Parathyroid adenoma (tissue), 2 donors: ENCODE measurements around the gene GLIS1.

Experiments
- H2AFZ ChIP-seq: fragments of 300-600 bp; sonication (generic); one replicate; pipeline ENCODE4 v1.7.0; 2017; ENCODE audit warnings: antibody characterized with exemption, mild to moderate bottlenecking
- H3K27ac ChIP-seq: fragments of 300-600 bp; sonication (generic); one replicate; pipeline ENCODE4 v1.7.0; 2017
- H3K27me3 ChIP-seq: fragments of 300-600 bp; sonication (generic); one replicate; pipeline ENCODE4 v1.7.0; 2017; ENCODE audit warnings: low read length; ENCODE audit not compliant: control insufficient read depth, insufficient read depth
- H3K36me3 ChIP-seq: fragments of 300-600 bp; sonication (generic); one replicate; pipeline ENCODE4 v1.7.0; 2017; ENCODE audit warnings: low read length; ENCODE audit not compliant: control insufficient read depth, insufficient read depth
- H3K4me1 ChIP-seq: fragments of 300-600 bp; sonication (generic); one replicate; pipeline ENCODE4 v1.7.0; 2017; ENCODE audit warnings: control low read depth
- H3K4me2 ChIP-seq: fragments of 300-600 bp; sonication (generic); one replicate; pipeline ENCODE4 v1.7.0; 2017; ENCODE audit warnings: low read length
- H3K4me3 ChIP-seq: fragments of 300-600 bp; sonication (generic); one replicate; pipeline ENCODE4 v1.7.0; 2017; ENCODE audit warnings: low read depth, low read length
- H3K79me2 ChIP-seq: fragments of 300-600 bp; sonication (generic); one replicate; pipeline ENCODE4 v1.7.0; 2017; ENCODE audit warnings: control low read depth
- H3K9ac ChIP-seq: fragments of 300-600 bp; sonication (generic); one replicate; pipeline ENCODE4 v1.7.0; 2017; ENCODE audit warnings: mild to moderate bottlenecking
- H3K9me3 ChIP-seq: fragments of 300-600 bp; sonication (generic); one replicate; pipeline ENCODE4 v1.7.0; 2017; ENCODE audit warnings: low read length; ENCODE audit not compliant: control insufficient read depth
- TF ChIP-seq, protein P1 (sequence below): fragments of 300-600 bp; sonication (generic); IDR thresholded peaks from one replicate; pipeline ENCODE4 v1.7.0; 2017; ENCODE audit warnings: antibody characterized with exemption, mild to moderate bottlenecking
- donor health status: primary hyperparathyroidism.

Gene GLIS1

DNA sequence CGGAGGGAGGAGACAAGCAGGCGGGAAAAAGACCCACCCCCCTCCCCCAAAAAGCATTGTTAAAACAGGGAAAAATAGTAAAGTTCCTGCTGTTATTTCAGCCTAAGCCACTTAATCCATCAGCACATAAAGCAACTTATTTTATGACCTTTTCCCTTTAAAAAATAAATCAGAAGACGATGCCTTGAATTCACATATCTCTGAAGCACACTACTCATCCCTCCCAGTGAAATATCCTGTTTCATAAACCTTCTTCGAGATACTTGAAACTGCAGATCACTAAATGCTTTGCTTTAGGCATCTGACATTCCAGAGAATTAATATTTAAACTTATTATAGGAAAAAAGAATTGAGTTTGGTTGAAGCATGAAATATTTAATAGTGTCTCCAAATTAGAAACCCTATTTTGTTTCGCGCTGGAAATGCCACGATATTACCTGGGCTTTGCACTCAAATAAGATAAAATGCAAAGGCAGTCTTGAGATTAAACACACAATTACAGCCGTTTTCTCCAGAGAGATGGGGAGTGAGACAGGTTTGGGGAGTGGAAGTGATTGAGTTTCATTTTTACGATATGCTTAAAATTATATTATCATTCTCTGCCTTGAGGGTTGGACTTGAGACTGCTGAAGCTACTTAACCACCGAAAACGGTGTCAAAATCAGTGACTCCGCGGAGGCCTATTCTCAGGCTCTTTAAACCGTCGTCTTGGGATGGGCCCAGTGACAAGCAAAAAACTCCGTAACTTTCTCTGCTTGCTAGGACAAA lies 9.3 kb downstream of the GLIS1 start:
- TF ChIP-seq, protein P1, sequence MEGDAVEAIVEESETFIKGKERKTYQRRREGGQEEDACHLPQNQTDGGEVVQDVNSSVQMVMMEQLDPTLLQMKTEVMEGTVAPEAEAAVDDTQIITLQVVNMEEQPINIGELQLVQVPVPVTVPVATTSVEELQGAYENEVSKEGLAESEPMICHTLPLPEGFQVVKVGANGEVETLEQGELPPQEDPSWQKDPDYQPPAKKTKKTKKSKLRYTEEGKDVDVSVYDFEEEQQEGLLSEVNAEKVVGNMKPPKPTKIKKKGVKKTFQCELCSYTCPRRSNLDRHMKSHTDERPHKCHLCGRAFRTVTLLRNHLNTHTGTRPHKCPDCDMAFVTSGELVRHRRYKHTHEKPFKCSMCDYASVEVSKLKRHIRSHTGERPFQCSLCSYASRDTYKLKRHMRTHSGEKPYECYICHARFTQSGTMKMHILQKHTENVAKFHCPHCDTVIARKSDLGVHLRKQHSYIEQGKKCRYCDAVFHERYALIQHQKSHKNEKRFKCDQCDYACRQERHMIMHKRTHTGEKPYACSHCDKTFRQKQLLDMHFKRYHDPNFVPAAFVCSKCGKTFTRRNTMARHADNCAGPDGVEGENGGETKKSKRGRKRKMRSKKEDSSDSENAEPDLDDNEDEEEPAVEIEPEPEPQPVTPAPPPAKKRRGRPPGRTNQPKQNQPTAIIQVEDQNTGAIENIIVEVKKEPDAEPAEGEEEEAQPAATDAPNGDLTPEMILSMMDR, result no peak
- Histone ChIP-seq H3K27me3 (no peaks in the 10 kb centered on the region), H3K4me1 (no peaks in the 10 kb centered on the region), H3K9ac (no peak overlapping the region), H3K79me2 (no peaks in the 10 kb centered on the region), H3K4me3 (no peak overlapping the region), H3K4me2 (no peak overlapping the region), H2AFZ (no peak overlapping the region), H3K27ac (no peak overlapping the region), H3K9me3 (no peaks in the 10 kb centered on the region), H3K36me3 (no peaks in the 10 kb centered on the region)

DNA sequence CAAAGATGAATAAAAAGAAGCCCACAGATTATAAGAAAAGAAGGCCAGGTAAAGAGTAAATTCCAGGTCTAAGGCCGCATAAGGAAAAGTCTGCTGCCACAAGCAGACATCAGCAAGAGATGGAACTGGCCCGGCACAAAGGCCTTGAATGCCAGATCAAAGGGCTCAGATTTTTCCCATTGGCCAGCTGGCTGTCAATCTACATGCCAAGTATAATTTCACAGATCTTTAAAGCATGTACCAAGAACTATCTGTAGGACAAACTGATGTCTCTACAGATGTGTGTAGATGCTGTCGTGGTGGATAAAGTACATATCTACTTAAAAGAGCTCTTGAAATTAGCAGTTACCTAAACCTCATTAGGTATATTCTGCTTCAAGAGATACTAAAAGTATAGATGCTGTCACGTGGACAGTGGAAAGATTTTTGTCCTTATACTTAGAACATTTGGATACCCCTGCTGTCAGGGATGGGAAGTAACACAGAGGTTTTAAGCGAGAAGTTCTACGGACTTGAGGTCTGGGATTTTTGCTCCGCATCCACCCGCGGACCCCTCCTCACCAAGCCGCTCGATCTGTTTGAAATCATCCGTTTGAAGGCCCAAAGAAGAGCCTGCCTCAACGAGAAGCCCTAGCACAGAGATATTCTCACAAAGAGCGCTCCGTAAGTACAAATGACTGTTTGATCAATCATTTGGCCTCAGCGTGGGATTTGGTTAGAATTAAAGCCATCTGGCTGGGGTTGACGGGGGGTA lies 10.1 kb downstream of the GLIS1 start:
- Histone ChIP-seq H3K9ac (no peak overlapping the region), H3K4me1 (no peaks in the 10 kb centered on the region), H3K36me3 (no peaks in the 10 kb centered on the region), H2AFZ (no peak overlapping the region), H3K27ac (no peak overlapping the region), H3K4me3 (no peak overlapping the region), H3K27me3 (no peaks in the 10 kb centered on the region), H3K79me2 (no peaks in the 10 kb centered on the region), H3K9me3 (no peaks in the 10 kb centered on the region), H3K4me2 (no peak overlapping the region)
- TF ChIP-seq, protein P1, result no peak

DNA sequence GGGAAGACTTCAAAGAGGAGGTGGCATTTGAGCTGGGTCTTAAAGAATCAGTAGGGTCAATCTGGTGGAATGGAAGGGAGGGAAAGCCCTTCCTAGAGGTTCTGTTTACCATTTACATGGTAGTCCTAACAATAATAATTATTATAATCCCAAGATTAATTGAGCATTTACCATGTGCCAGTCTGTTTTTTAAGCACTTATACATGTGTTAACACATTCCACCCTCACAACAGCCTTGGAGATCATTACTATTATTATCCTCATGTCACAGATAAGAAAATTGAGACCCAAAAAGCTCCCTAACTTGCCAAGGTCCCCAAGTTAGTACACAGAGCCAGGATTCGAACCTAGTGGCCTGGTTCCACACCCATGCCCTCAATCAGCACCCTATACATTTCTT lies 10.8 kb downstream of the GLIS1 start:
- no peaks in the 10 kb centered on the region for H3K27me3 ChIP-seq
- no peak overlapping the region for H3K27ac ChIP-seq
- no peaks in the 10 kb centered on the region for H3K79me2 ChIP-seq
- H3K4me2 ChIP-seq, result no peak overlapping the region
- H2AFZ ChIP-seq, result no peak overlapping the region
- H3K36me3 ChIP-seq, result no peaks in the 10 kb centered on the region
- H3K4me3 ChIP-seq, result no peak overlapping the region
- H3K9me3 ChIP-seq, result no peaks in the 10 kb centered on the region
- TF ChIP-seq, protein P1, result no peak
- H3K9ac ChIP-seq, result no peak overlapping the region
- H3K4me1 ChIP-seq, result no peaks in the 10 kb centered on the region

DNA sequence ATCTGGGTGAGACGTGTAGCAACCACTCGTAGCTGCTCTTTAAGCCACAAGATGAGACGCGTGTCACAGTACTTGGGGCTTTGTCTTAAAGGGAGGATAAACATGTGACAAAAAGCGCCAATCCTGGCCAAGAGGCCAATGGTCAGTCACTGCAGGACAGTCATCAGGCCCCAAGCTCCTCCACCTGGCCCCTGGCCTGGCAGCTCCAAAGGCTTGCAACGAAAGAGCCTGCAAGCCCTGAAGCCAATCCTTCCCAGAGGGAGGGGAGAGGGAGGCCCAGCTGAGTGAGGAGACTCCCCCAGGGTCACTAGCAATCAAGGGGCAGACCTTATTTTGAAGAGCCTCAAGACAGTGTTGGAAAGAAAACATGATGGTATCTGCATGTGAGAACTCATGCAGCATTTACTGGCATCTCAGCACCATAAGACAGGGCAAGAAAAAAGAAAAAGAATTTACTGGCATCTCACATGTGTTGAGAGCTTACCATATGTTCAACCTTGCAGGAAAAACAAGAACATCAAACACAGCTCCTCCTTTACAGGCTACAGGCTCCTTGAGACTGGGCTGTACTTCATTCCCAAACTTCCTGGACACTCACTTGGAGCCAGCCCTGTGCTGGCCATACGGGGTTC lies 11.4 kb downstream of the GLIS1 start:
- Histone ChIP-seq H2AFZ (no peak overlapping the region), H3K9me3 (no peaks in the 10 kb centered on the region), H3K79me2 (no peaks in the 10 kb centered on the region), H3K36me3 (no peaks in the 10 kb centered on the region), H3K4me2 (no peak overlapping the region), H3K27ac (no peak overlapping the region), H3K9ac (no peak overlapping the region), H3K27me3 (no peaks in the 10 kb centered on the region), H3K4me3 (no peak overlapping the region), H3K4me1 (no peaks in the 10 kb centered on the region)
- TF ChIP-seq, protein P1, result no peak
